Measurements from ENCODE around the gene TAF11L5.
"Not testable (repeated sequence)": the region's sequence is repeated elsewhere in the genome, so short reads cannot be mapped to it uniquely, and the experiment has no call there.

Gene TAF11L5
- total RNA-seq = 0 reads per million in 3 experiments

GRCh38 chr5:17524935-17525334 lies at the start of gene TAF11L5:
TAF11L5 (plus strand) TSS chr5:17525235.
- not testable (repeated sequence) for DNase-seq

GRCh38 chr5:17477043-17477442 lies 48.0 kb upstream of the TAF11L5 start:
- no peak for DNase-seq

GRCh38 chr5:17477573-17478265 lies 47.3 kb upstream of the TAF11L5 start:
- no peak for DNase-seq

GRCh38 chr5:17481378-17481777 lies 43.7 kb upstream of the TAF11L5 start:
- no peak for DNase-seq

GRCh38 chr5:17482790-17483189 lies 42.2 kb upstream of the TAF11L5 start:
- DNase-seq = no peak

GRCh38 chr5:17486464-17487173 lies 38.4 kb upstream of the TAF11L5 start:
- not testable (repeated sequence) for DNase-seq

- no peak for DNase-seq
These were observed 37.9 kb upstream of the TAF11L5 start for GRCh38 chr5:17487174-17487512.

GRCh38 chr5:17491257-17491656 lies 33.8 kb upstream of the TAF11L5 start:
- DNase-seq = not testable (repeated sequence)

- no peak for DNase-seq
These were observed 32.3 kb upstream of the TAF11L5 start for GRCh38 chr5:17492770-17493169.

GRCh38 chr5:17497446-17497845 lies 27.6 kb upstream of the TAF11L5 start:
- no peak for DNase-seq

- not testable (repeated sequence) for DNase-seq
These were observed 27.1 kb upstream of the TAF11L5 start, which contains the start of gene TAF11L2 for GRCh38 chr5:17497931-17498330. TAF11L2 (plus strand) TSS chr5:17498231.

- no peak for DNase-seq
These were observed 13.2 kb upstream of the TAF11L5 start for GRCh38 chr5:17511775-17512325.

GRCh38 chr5:17517526-17517925 lies 7.5 kb upstream of the TAF11L5 start:
- DNase-seq = not testable (repeated sequence)

- not testable (repeated sequence) for DNase-seq
These were observed 7.0 kb upstream of the TAF11L5 start, which contains the start of gene TAF11L3 for GRCh38 chr5:17518067-17518466. TAF11L3 (plus strand) TSS chr5:17518367.

- DNase-seq = not testable (repeated sequence)
These were observed 5.5 kb upstream of the TAF11L5 start for GRCh38 chr5:17519508-17519907.

- not testable (repeated sequence) for DNase-seq
These were observed 3.5 kb upstream of the TAF11L5 start, which contains the start of gene TAF11L4 for GRCh38 chr5:17521501-17521900. TAF11L4 (plus strand) TSS chr5:17521801.

GRCh38 chr5:17526504-17526903 lies 1.5 kb downstream of the TAF11L5 start:
- peak; percentile 17 for DNase-seq

- DNase-seq = not testable (repeated sequence)
These were observed 3.3 kb downstream of the TAF11L5 start, which contains the start of gene TAF11L6 for GRCh38 chr5:17528369-17528768. TAF11L6 (plus strand) TSS chr5:17528669.
